Subcutaneous abdominal adipose tissue (tissue), 5 donors: ENCODE data around the gene AMOTL2.

Source experiments
- H3K27ac ChIP-seq: one replicate; pipeline ENCODE4 v1.7.0; 2013; ENCODE audit warnings: low read depth, mild to moderate bottlenecking, inconsistent platforms, low read length, moderate library complexity
- H3K27me3 ChIP-seq, 5 donors: one replicate each; pipeline ENCODE4 v1.7.0; 2013; ENCODE audit warnings: low read length in 5 of 5, inconsistent platforms in 1 of 5; ENCODE audit not compliant: control insufficient read depth in 5 of 5, insufficient read depth in 4 of 5
- H3K36me3 ChIP-seq, 5 donors: one replicate each; pipeline ENCODE4 v1.7.0; 2013; ENCODE audit warnings: low read length in 5 of 5; ENCODE audit not compliant: control insufficient read depth in 5 of 5, insufficient read depth in 5 of 5
- H3K4me1 ChIP-seq, 5 donors: one replicate each; pipeline ENCODE4 v1.7.0; 2013; ENCODE audit warnings: low read length in 5 of 5, mild to moderate bottlenecking in 3 of 5, moderate library complexity in 1 of 5; ENCODE audit not compliant: control insufficient read depth in 5 of 5, insufficient read depth in 5 of 5
- H3K4me3 ChIP-seq, 5 donors: one replicate each; pipeline ENCODE4 v1.7.0; 2013; ENCODE audit warnings: low read length in 5 of 5, low read depth in 1 of 5
- H3K9ac ChIP-seq, 5 donors: one replicate each; pipeline ENCODE4 v1.7.0; 2013; ENCODE audit warnings: low read length in 5 of 5, mild to moderate bottlenecking in 4 of 5, moderate library complexity in 3 of 5
- H3K9me3 ChIP-seq, 5 donors: one replicate each; pipeline ENCODE4 v1.7.0; 2013; ENCODE audit warnings: low read length in 5 of 5; ENCODE audit not compliant: control insufficient read depth in 5 of 5
- donor health status: healthy.
- donor health status: healthy.
- donor health status: healthy.
- donor health status: healthy.
- donor health status: healthy.

The AMOTL2 gene

DNA sequence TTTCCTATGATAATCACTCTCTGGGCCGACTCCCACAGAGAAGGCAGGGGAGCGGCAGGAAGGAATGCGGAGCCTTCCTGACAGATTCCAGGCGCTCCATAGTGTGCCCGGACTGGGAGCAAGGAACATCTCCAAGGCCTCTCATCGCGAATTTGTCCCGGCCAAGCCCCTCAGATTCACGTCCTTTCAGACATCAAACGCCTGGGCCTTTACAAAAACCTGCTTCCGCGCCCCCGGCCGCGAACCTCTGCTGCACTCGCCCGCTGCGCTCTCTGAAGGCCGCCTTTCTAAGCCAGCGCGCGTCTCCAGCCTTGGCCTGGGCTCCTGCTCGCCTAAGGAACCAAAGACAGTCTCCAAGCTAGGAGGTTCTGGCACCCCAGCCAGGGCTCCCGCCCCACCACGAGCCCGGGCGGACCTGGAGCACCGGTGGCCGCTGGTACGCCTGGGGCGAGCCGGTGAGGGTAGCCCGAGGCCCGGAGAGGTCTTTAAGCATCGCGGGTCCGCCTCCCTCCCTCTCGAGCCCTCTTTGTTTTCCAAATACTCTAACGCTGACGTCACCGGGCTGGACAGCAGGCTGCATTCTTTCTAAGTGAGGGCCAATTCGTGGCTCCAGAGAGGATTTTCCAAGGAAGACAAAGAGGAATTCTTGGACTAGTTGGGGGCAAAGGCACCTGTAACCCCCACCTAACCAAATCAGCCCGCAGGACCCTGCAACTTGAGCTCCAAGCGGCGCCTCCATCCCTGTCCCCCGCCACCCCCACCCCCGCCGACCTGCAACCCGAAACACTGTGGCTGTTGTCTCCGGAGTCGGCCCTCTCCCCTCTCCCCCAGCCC is 759 bp downstream of the AMOTL2 start:
- H3K4me1 ChIP-seq: peaks cover 39 to 84% (median 58%) of the 10 kb centered on the region in 5 donors

GRCh38 chr3:134372396-134373270 is 1.6 kb downstream of the AMOTL2 start:
- peaks cover 38 to 86% (median 66%) of the 10 kb centered on the region in 5 donors for H3K4me1 ChIP-seq
- H3K27ac ChIP-seq: peak overlapping the region; percentile 99
- H3K9ac ChIP-seq: peak overlapping the region; percentile 88 to 99 (median 94)
- H3K27me3 ChIP-seq: peaks cover 0 to 4% (median 0%) of the 10 kb centered on the region in 5 donors
- peaks cover 2 to 47% (median 43%) of the 10 kb centered on the region in 5 donors for H3K36me3 ChIP-seq
- H3K4me3 ChIP-seq: peak overlapping the region; percentile 90 to 99 (median 92)
- no peaks in the 10 kb centered on the region for H3K9me3 ChIP-seq

More for the DNA sequence above, 759 bp downstream of the AMOTL2 start:
- H3K9me3 ChIP-seq: no peaks in the 10 kb centered on the region
- H3K27ac ChIP-seq: peak overlapping the region; percentile 99
- H3K27me3 ChIP-seq: peaks cover 0 to 4% (median 0%) of the 10 kb centered on the region in 5 donors
- H3K4me3 ChIP-seq: peak overlapping the region; percentile 90 to 99 (median 92)
- peaks cover 2 to 38% (median 35%) of the 10 kb centered on the region in 5 donors for H3K36me3 ChIP-seq
- H3K9ac ChIP-seq: peak overlapping the region; percentile 88 to 99 (median 94)

DNA sequence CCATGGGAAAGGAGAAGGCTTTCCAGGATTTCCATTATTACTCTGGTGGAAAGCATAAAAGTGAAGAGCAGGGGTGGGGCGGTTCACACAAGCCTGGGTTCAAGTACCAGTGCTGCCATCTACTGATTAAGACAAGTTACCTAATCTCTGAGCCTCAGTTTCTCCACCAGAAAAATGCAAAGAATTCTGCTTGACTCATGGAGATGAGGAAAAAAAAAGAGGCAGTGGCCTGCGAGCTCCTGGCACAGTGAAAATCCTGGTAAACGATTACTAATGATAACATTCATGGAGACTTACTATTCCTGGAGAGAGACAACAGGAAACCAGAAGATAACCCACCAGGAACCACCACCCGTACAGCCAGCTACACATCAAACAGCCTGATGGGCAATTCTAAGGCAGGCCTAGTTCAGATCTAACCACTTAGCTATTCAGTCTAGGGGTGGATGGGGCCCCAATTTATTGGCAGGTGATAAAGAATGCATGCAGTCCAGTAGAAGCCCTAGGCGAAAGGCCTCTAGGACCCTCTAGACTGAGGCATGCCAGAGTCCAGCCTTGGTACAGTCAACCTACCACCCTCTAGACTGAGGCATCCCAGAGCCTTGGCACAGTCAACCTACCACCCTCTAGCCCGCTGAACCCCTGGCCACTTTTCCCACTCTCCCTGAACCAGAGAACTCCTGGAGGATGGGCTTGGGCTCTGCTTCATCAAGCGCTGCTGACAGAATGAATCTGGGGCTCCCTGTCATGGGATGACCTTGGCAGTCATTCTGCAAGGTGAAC is 2.5 kb downstream of the AMOTL2 start:
- H3K36me3 ChIP-seq: peaks cover 2 to 56% (median 52%) of the 10 kb centered on the region in 5 donors

GRCh38 chr3:134370611-134371531 is 3.4 kb downstream of the AMOTL2 start:
- peaks cover 40 to 95% (median 82%) of the 10 kb centered on the region in 5 donors for H3K4me1 ChIP-seq
- no peaks in the 10 kb centered on the region for H3K9me3 ChIP-seq
- peak overlapping the region; percentile 47 to 99 (median 94) for H3K9ac ChIP-seq
- H3K27ac ChIP-seq: peak overlapping the region; percentile 99
- H3K36me3 ChIP-seq: peaks cover 2 to 64% (median 61%) of the 10 kb centered on the region in 5 donors
- peaks cover 0 to 4% (median 0%) of the 10 kb centered on the region in 5 donors for H3K27me3 ChIP-seq
- peak overlapping the region; percentile 90 to 99 (median 92) for H3K4me3 ChIP-seq

More for the DNA sequence above, 2.5 kb downstream of the AMOTL2 start:
- Histone ChIP-seq H3K27me3 (peaks cover 0 to 4% (median 0%) of the 10 kb centered on the region in 5 donors), H3K9me3 (no peaks in the 10 kb centered on the region), H3K4me1 (peaks cover 38 to 90% (median 75%) of the 10 kb centered on the region in 5 donors), H3K27ac (peak overlapping the region; percentile 99), H3K9ac (peak overlapping the region; percentile 78 to 99 (median 94)), H3K4me3 (peak overlapping the region; percentile 90 to 99 (median 92))

DNA sequence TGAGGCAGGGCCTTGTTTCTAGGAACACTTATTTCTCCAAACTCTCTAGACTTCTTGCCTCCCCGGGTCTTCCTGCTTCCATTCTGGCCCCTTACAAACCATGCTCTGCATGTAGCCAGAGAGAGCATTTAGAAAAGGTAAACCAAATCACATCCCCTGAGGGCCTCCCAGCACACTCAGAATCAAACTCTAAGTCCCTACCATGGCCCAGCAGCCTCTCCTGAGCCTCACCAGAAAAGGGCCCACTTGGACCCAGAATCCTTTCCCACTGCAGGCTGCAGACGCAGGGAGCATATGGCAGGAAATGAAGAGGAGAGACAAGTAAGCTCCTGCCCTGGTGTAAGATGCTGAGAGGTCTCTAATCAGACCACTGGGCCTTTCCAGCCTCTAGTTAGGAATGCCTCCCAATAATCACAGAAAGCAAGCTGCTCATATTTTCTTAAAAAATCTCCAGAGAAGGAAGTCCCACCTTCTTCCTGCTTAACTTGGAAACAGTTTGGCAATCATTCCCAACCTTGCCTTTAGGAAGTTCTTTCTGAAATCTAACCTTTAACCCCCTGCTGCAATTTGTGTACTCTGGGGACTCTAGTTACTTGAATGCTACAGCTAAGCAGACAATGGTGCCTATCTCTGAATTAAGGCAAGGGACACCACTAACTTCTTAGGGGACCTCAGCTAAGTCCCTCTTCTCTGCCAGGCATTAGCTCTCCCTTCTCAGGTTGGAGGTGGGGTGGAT is 4.2 kb downstream of the AMOTL2 start:
- Histone ChIP-seq H3K36me3 (peaks cover 2 to 73% (median 69%) of the 10 kb centered on the region in 5 donors), H3K4me1 (peaks cover 41 to 97% (median 82%) of the 10 kb centered on the region in 5 donors), H3K9me3 (no peaks in the 10 kb centered on the region), H3K9ac (peak overlapping the region in 4 of 5 donors; percentile 27 to 99 (median 62)), H3K4me3 (peak overlapping the region; percentile 55 to 93 (median 91)), H3K27ac (peak overlapping the region; percentile 99), H3K27me3 (peaks cover 0 to 4% (median 0%) of the 10 kb centered on the region in 5 donors)

DNA sequence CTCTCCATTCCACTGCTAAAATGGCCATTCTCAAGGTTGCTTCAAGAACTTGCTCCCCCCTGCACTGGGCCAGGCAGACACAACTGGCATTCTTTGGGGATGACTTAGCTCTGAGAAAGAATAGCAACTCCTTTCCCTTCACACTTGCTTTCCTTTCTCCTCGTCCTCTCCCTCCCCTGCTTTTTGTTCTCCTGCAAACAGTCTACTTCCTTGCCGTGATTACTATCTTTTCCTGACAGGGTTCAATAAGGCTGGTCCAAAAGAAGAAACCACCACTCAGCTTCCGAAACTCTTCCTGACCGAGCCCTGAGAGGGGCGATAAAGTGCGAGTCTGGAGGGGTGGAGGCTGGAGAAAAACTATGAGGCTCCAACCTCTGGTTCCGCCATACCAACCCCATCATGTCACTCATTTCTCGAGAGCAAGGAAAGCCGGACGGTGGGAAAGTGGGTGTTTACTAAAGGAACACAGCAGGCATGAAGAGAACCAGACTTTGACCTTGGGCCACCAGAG is 5.0 kb downstream of the AMOTL2 start:
- H3K4me3 ChIP-seq: peak overlapping the region; percentile 39 to 93 (median 90)
- H3K27ac ChIP-seq: peak overlapping the region; percentile 99

DNA sequence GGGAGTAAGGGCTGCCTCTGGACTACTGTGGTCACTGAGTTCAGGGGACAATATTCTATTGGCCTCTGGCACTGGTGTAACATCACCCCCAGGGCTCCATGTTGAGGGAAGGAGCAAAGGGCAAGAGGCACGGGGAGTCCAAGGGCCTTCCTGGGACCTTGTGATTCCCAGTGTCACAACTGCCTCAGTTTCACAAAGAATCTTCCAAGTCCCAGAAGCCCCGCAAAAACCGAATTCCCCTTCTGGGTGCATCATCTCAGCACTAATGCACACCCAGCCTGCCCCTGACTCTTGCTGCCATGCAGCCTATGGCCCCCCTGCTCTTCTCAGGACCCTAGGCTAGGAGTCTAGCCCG is 5.5 kb downstream of the AMOTL2 start:
- peaks cover 2 to 79% (median 77%) of the 10 kb centered on the region in 5 donors for H3K36me3 ChIP-seq
- H3K4me1 ChIP-seq: peaks cover 44 to 98% (median 87%) of the 10 kb centered on the region in 5 donors
- peaks cover 0 to 4% (median 0%) of the 10 kb centered on the region in 5 donors for H3K27me3 ChIP-seq
- no peaks in the 10 kb centered on the region for H3K9me3 ChIP-seq
- peak overlapping the region in 3 of 5 donors; percentile 12 to 92 (median 55) for H3K4me3 ChIP-seq
- peak overlapping the region in 1 of 5 donors; percentile 53 for H3K9ac ChIP-seq
- H3K27ac ChIP-seq: peak overlapping the region; percentile 99

More for the DNA sequence above, 5.0 kb downstream of the AMOTL2 start:
- Histone ChIP-seq H3K36me3 (peaks cover 2 to 78% (median 75%) of the 10 kb centered on the region in 5 donors), H3K27me3 (peaks cover 0 to 4% (median 0%) of the 10 kb centered on the region in 5 donors), H3K9ac (peak overlapping the region in 2 of 5 donors; percentile 48 to 53), H3K4me1 (peaks cover 44 to 97% (median 83%) of the 10 kb centered on the region in 5 donors), H3K9me3 (no peaks in the 10 kb centered on the region)
